GM12878 (cell line): ENCODE results near the gene BRIX1. TPM values are rescaled to one million over a fixed set of nuclear protein-coding genes. Genes with fewer than 3 reads are reported as not detected.

ENCODE experiments used
- ATAC-seq: fragments of 200-7000 bp; cut with Tn5 transposase; 3 replicates; pipeline ENCODE4 v1.9.1; 2020; ENCODE audit warnings: mild to moderate bottlenecking, moderate library complexity
- BruUV-seq: library from RNA; stranded (reverse); fragments of 400-500 nt; replicated peaks from 2 replicates; lab custom pipeline; 2021; lab: Mats Ljungman, UMichigan
- CTCF ChIA-PET: fragments of 300-600 bp; sonication (Branson Sonifier 250); formaldehyde crosslinking; extraction: SDS; loops from one replicate; lab custom pipeline; 2021; ENCODE audit warnings: inconsistent platforms; lab: Yijun Ruan, JAX
- POLR2A ChIA-PET: fragments of 350-600 bp; formaldehyde crosslinking; extraction: SDS; loops from one replicate; lab custom pipeline; 2021; ENCODE audit warnings: inconsistent platforms; lab: Charles Lee
- RAD21 ChIA-PET: fragments of 300-600 bp; sonication (Branson Sonifier 250); formaldehyde crosslinking; loops from one replicate; lab custom pipeline; 2023; ENCODE audit warnings: antibody characterized with exemption; ENCODE audit not compliant: unreplicated experiment; lab: Charles Lee
- SMC1A ChIA-PET: fragments of 300-600 bp; sonication (Branson Sonifier 250); formaldehyde crosslinking; loops from one replicate; lab custom pipeline; 2023; ENCODE audit not compliant: unreplicated experiment, uncharacterized antibody; lab: Charles Lee
- DNase-seq: peaks from one replicate; pipeline ENCODE4 v3.0.0-alpha.2; 2011; ENCODE audit warnings: low read depth, low spot score
- FAIRE-seq: peaks from 3 replicates; lab custom pipeline; 2011; peaks lifted over from hg19 to GRCh38; lab: Jason Lieb, UNC
- H2AFZ ChIP-seq: 2 replicates; pipeline ENCODE4 v1.6.0; 2011; ENCODE audit warnings: low read depth, low read length, control low read depth; ENCODE audit not compliant: control insufficient read depth
- H3K27ac ChIP-seq: 2 replicates; pipeline ENCODE4 v1.5.1; 2011; ENCODE audit warnings: control low read depth; ENCODE audit not compliant: control insufficient read depth, insufficient read depth
- H3K27me3 ChIP-seq, 2 experiments: replicated peaks in 1 of 2; 2 replicates each; pipeline versions ENCODE4 v1.6.0 to v1.6.1; 2011; ENCODE audit warnings: low read length in 1 of 2; ENCODE audit not compliant: control insufficient read depth in 2 of 2, insufficient read depth in 2 of 2
- H3K36me3 ChIP-seq, 2 experiments: 2 replicates each; pipeline ENCODE4 v1.5.1; 2011; ENCODE audit warnings: low read length in 1 of 2; ENCODE audit not compliant: control insufficient read depth in 2 of 2, insufficient read depth in 2 of 2
- H3K4me1 ChIP-seq: 2 replicates; pipeline ENCODE4 v1.6.1; 2011; ENCODE audit warnings: mild to moderate bottlenecking, low read length, moderate library complexity, mixed read lengths; ENCODE audit not compliant: control insufficient read depth, insufficient read depth
- H3K4me2 ChIP-seq: 2 replicates; pipeline ENCODE4 v1.6.0; 2011; ENCODE audit warnings: control low read depth; ENCODE audit not compliant: control insufficient read depth, insufficient read depth
- H3K4me3 ChIP-seq: fragments of 200-600 bp; sonication (generic); 2 replicates; pipeline ENCODE4 v1.5.1; 2016
- H3K79me2 ChIP-seq: 2 replicates; pipeline ENCODE4 v1.6.0; 2011; ENCODE audit warnings: low read length; ENCODE audit not compliant: control insufficient read depth, insufficient read depth
- H3K9ac ChIP-seq: 2 replicates; pipeline ENCODE4 v1.8.0; 2011; ENCODE audit warnings: low read length, control low read depth, mixed read lengths; ENCODE audit not compliant: control insufficient read depth, insufficient read depth
- H3K9me3 ChIP-seq: replicated peaks from 3 replicates; pipeline ENCODE4 v1.5.1; 2011; ENCODE audit warnings: mild to moderate bottlenecking, low read length; ENCODE audit not compliant: control insufficient read depth, insufficient read depth
- H4K20me1 ChIP-seq: 2 replicates; pipeline ENCODE4 v1.6.0; 2011; ENCODE audit not compliant: control insufficient read depth, insufficient read depth
- CHD2 ChIP-seq: IDR thresholded peaks from 2 replicates; pipeline ENCODE4 v1.6.1; 2011; ENCODE audit warnings: low read depth, low read length, improper control_type of control experiment, borderline replicate concordance
- MXI1 ChIP-seq: fragments of 150-350 bp; IDR thresholded peaks from 2 replicates; pipeline ENCODE4 v1.6.1; 2011; ENCODE audit warnings: low read depth, mild to moderate bottlenecking, inconsistent platforms, low read length, improper control_type of control experiment
- MYC ChIP-seq: IDR thresholded peaks from 2 replicates; pipeline ENCODE4 v1.6.1; 2011; ENCODE audit warnings: mild to moderate bottlenecking, low read length, moderate library complexity, inconsistent platforms; ENCODE audit not compliant: insufficient read depth, insufficient replicate concordance, insufficient read length, severe bottlenecking
- STAT3 ChIP-seq: IDR thresholded peaks from 2 replicates; pipeline ENCODE4 v1.6.1; 2011; ENCODE audit warnings: low read depth, low read length, improper control_type of control experiment
- WGBS: methylation state at CpG from one replicate; pipeline ENCODE4 v1.1.6; 2016; ENCODE audit warnings: low lambda C conversion rate; ENCODE audit not compliant: insufficient replicate concordance, insufficient coverage; ENCODE audit errors: missing lambda C conversion rate; 5-methylcytosine and 5-hydroxymethylcytosine counted together
- in situ Hi-C: fragments of 300-500 bp; cut with MboI; formaldehyde crosslinking; loops from 9 replicates; pipeline ENCODE4 v1.14.3; 2018; ENCODE audit warnings: mixed read lengths
- intact Hi-C: fragments of 100-400 bp; cut with micrococcal nuclease; formaldehyde crosslinking; loops from one replicate; pipeline ENCODE4 v1.14.2; 2022; ENCODE audit not compliant: unreplicated experiment
- polyA plus RNA-seq, 11 experiments: library from polyadenylated mRNA; depleted of rRNA in 4 of 11; unstranded in 6 of 11; stranded (reverse) in 5 of 11; fragments of >200 nt; fragmentation: Nextera tagmentation in 4 of 11; fragmentation: Illumina TruSeq in 1 of 11; extraction: Ambion mirVana in 4 of 11; extraction: Trizol in 1 of 11; gene quantifications; 1 replicate in 1 of 11; 2 replicates in 10 of 11; pipeline versions ENCODE4 v1.2.1 to v1.2.3, GENCODE V29; 2011 to 2016; ENCODE audit warnings: inconsistent platforms in 2 of 11, missing spikeins in 2 of 11, low read depth in 1 of 11
- total RNA-seq, 4 experiments: library from RNA; depleted of rRNA in 3 of 4; stranded (reverse); fragments of >200 nt in 3 of 4; fragmentation: Illumina TruSeq in 1 of 4; extraction: Trizol in 1 of 4; gene quantifications; 2 replicates each; pipeline versions ENCODE4 v1.2.1 to v1.2.3, GENCODE V29; 2013 to 2021
- TF ChIP-seq, protein P1 (sequence below): fragments of 450-650 bp; IDR thresholded peaks from 2 replicates; pipeline ENCODE4 v1.6.1; 2017; ENCODE audit warnings: low read depth, mild to moderate bottlenecking, moderate library complexity
- TF ChIP-seq, protein P2 (sequence below): fragments of 450-650 bp; conservative IDR thresholded peaks from 2 replicates; pipeline ENCODE4 v1.6.1; 2017; ENCODE audit warnings: mild to moderate bottlenecking, moderate library complexity

BRIX1 gene
- total and polyA plus RNA-seq, 10 of the 15 experiments (the other 5 are each of a cell fraction or from before 2014, with no cell fraction given), result 48.3 to 119 (median 78.9) TPM

DNA sequence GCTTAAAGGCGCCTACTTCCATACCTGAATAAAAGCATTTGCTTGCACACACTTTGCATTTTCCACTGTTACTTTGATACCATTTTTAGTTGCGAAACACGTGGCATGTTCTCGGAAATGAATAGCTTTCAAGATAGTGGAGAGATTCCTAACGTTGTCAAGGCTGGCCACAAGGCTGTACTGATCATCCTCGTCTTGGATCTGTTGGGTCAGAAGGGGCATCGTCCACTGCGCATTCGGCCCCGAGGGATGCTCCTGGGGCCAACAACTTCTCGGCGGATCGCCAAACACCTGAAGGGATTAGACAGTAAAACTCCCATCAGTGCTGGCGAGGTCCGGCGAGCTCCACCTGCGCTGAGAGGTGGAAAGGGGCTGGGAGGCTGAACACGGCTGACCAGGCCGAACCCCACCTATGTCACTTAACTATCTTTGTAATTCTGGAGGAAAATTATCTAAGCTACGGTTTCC, 806 bp upstream of the BRIX1 start:
- Histone ChIP-seq H3K79me2 (peaks cover 64% of the 10 kb centered on the region), H2AFZ (peak overlapping the region; percentile 96), H3K27me3 (no peaks in the 10 kb centered on the region), H3K27ac (peak overlapping the region; percentile 90), H3K9me3 (no peaks in the 10 kb centered on the region)
- no peak for FAIRE-seq
- peak; percentile 35 for ATAC-seq
- RAD21 ChIA-PET, result interaction anchor here (1.0 to 3.8 kb wide), 5 partner anchors 9 to 415 kb away, joined by 3 to 50 read pairs (median 5); partner anchors contain the start of gene DNAJC21
- TF ChIP-seq MXI1 (peak; percentile 51; the same call in 1 of the 2 replicates), CHD2 (no peak)
- TF ChIP-seq, all 136 proteins: peak for 1
- Histone ChIP-seq H3K4me1 (peaks cover 6% of the 10 kb centered on the region; the same call in 1 of the 2 replicates), H3K4me3 (peak overlapping the region; percentile 100), H4K20me1 (no peaks in the 10 kb centered on the region), H3K9ac (peak overlapping the region; percentile 96), H3K4me2 (peak overlapping the region; percentile 60), H3K36me3 (peaks cover 0 to 2% of the 10 kb centered on the region in 2 experiments; a peak in 1 of 4 replicates)
- no peak for DNase-seq
- in situ Hi-C loops, result loop anchor here (10.0 to 25.0 kb wide), 3 partner anchors 427 to 1470 kb away; partner anchors contain the start of genes AMACR and TARS1
- ChIA-PET SMC1A (interaction anchor here (0.7 to 4.5 kb wide), 10 partner anchors 9 to 416 kb away, joined by 3 to 27 read pairs (median 3); no protein-coding TSS in a partner anchor), CTCF (interaction anchor here (0.9 to 2.9 kb wide), 8 partner anchors 15 to 429 kb away, joined by 3 to 13 read pairs (median 4); partner anchors contain the start of gene DNAJC21), POLR2A (interaction anchor here (0.5 to 5.3 kb wide), 5 partner anchors 10 to 722 kb away, joined by 3 to 79 read pairs (median 5); partner anchors contain the start of gene DNAJC21)
- under 1% methylated on average over 20 of the region's 20 CpGs for WGBS
- intact Hi-C loops, result loop anchor here (2.0 to 10.0 kb wide), 3 partner anchors 14 to 910 kb away; partner anchors contain the start of genes AMACR and DNAJC21
- BruUV-seq, result no TSS peak

DNA sequence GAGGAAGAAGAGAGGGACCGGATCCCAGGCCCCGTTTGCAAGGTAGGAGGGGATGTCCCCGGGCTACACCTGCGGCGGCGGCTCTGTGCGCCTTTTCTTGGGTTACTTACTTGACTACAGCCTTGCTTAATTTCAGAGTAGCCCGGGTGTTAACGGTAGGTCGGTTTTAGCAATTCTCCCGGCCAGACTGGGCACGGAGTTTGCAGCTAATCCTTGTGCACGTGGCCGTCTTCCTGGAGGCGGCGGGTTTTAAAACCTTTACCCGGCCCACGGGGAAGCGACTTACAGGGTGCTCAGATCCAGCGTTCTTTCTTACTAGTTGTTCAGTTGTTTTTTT, 313 bp downstream of the BRIX1 start:
- FAIRE-seq (no peak), DNase-seq (no peak), ATAC-seq (peak; percentile 6)
- no peaks in the 10 kb centered on the region for H3K27me3 ChIP-seq
- peak overlapping the region; percentile 86 for H3K4me3 ChIP-seq
- TF ChIP-seq, protein P1, sequence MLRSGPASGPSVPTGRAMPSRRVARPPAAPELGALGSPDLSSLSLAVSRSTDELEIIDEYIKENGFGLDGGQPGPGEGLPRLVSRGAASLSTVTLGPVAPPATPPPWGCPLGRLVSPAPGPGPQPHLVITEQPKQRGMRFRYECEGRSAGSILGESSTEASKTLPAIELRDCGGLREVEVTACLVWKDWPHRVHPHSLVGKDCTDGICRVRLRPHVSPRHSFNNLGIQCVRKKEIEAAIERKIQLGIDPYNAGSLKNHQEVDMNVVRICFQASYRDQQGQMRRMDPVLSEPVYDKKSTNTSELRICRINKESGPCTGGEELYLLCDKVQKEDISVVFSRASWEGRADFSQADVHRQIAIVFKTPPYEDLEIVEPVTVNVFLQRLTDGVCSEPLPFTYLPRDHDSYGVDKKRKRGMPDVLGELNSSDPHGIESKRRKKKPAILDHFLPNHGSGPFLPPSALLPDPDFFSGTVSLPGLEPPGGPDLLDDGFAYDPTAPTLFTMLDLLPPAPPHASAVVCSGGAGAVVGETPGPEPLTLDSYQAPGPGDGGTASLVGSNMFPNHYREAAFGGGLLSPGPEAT, result peak; percentile 67
- peak; percentile 10 for TF ChIP-seq MYC
- TF ChIP-seq, protein P2, sequence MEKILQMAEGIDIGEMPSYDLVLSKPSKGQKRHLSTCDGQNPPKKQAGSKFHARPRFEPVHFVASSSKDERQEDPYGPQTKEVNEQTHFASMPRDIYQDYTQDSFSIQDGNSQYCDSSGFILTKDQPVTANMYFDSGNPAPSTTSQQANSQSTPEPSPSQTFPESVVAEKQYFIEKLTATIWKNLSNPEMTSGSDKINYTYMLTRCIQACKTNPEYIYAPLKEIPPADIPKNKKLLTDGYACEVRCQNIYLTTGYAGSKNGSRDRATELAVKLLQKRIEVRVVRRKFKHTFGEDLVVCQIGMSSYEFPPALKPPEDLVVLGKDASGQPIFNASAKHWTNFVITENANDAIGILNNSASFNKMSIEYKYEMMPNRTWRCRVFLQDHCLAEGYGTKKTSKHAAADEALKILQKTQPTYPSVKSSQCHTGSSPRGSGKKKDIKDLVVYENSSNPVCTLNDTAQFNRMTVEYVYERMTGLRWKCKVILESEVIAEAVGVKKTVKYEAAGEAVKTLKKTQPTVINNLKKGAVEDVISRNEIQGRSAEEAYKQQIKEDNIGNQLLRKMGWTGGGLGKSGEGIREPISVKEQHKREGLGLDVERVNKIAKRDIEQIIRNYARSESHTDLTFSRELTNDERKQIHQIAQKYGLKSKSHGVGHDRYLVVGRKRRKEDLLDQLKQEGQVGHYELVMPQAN, result 0 out of 2 replicates have a peak, but pooled peaks have one; percentile 13
- TF ChIP-seq STAT3, result no peak
- H3K79me2 ChIP-seq, result peaks cover 71% of the 10 kb centered on the region
- CTCF ChIA-PET, result interaction anchor here (0.7 to 2.9 kb wide), 10 partner anchors 8 to 430 kb away, joined by 3 to 13 read pairs (median 5); partner anchors contain the start of gene DNAJC21
- SMC1A ChIA-PET, result interaction anchor here (0.9 to 4.5 kb wide), 10 partner anchors 8 to 919 kb away, joined by 3 to 27 read pairs (median 4); no protein-coding TSS in a partner anchor
- peaks cover 6% of the 10 kb centered on the region; the same call in 1 of the 2 replicates for H3K4me1 ChIP-seq
- peak overlapping the region; percentile 90 for H3K27ac ChIP-seq
- no peaks in the 10 kb centered on the region for H4K20me1 ChIP-seq
- POLR2A ChIA-PET, result interaction anchor here (1.3 to 5.3 kb wide), 3 partner anchors 11 to 42 kb away, joined by 3 to 79 read pairs (median 11); partner anchors contain the start of gene DNAJC21
- under 1% methylated on average over 20 of the region's 20 CpGs for WGBS
- in situ Hi-C loops, result loop anchor here (10.0 to 25.0 kb wide), 3 partner anchors 429 to 1471 kb away; partner anchors contain the start of genes AMACR and TARS1
- intact Hi-C loops, result loop anchor here (2.0 to 10.0 kb wide), 3 partner anchors 13 to 911 kb away; partner anchors contain the start of genes AMACR and DNAJC21
- BruUV-seq, result TSS peak; percentile 85
- no peaks in the 10 kb centered on the region for H3K9me3 ChIP-seq
- peaks cover 0 to 12% of the 10 kb centered on the region in 2 experiments; a peak in 2 of 4 replicates for H3K36me3 ChIP-seq
- peak overlapping the region; percentile 77 for H2AFZ ChIP-seq
- H3K9ac ChIP-seq, result peak overlapping the region; percentile 96
- no peak overlapping the region for H3K4me2 ChIP-seq
- RAD21 ChIA-PET, result interaction anchor here (0.9 to 3.8 kb wide), 7 partner anchors 8 to 430 kb away, joined by 3 to 50 read pairs (median 5); partner anchors contain the start of gene DNAJC21
